SK-N-SH (cell line): ENCODE data around the gene ERAL1. TPM values are rescaled to one million over a fixed set of nuclear protein-coding genes. Genes with fewer than 3 reads are reported as not detected.

ENCODE experiments used
- CTCF ChIA-PET: fragments of 300-600, 350-600 bp; formaldehyde crosslinking; extraction: SDS; loops from one replicate; lab custom pipeline; 2021; lab: Yijun Ruan, JAX
- POLR2A ChIA-PET: fragments of 350-600 bp; sonication (Branson Sonifier 250); formaldehyde crosslinking; extraction: SDS; loops from one replicate; lab custom pipeline; 2020; ENCODE audit warnings: antibody characterized with exemption, inconsistent platforms; lab: Yijun Ruan, JAX
- DNase-seq: peaks from one replicate; pipeline ENCODE4 v3.0.0; 2012
- H2AFZ ChIP-seq: fragments of 200-600 bp; sonication (generic); 2 replicates; pipeline ENCODE4 v1.8.1; 2016; ENCODE audit warnings: antibody characterized with exemption, mild to moderate bottlenecking, low read depth
- H3F3A ChIP-seq: fragments of 200-600 bp; sonication (generic); replicated peaks from 2 replicates; pipeline ENCODE3; 2016; ENCODE audit warnings: antibody characterized with exemption, mild to moderate bottlenecking; ENCODE audit not compliant: insufficient read depth
- H3K27ac ChIP-seq, 2 experiments: fragments of 200-500 bp in 1 of 2; fragments of 200-600 bp in 1 of 2; sonication (Bioruptor generic) in 1 of 2; sonication (generic), shearing (Covaris generic) in 1 of 2; 2 replicates each; pipeline versions ENCODE4 v1.5.1 to v1.6.1; 2014 to 2016; ENCODE audit warnings: low read depth in 2 of 2, inconsistent platforms in 1 of 2, low read length in 1 of 2, mild to moderate bottlenecking in 1 of 2, mixed read lengths in 1 of 2
- H3K27me3 ChIP-seq: fragments of 200-600 bp; sonication (generic), shearing (Covaris generic); 2 replicates; pipeline ENCODE4 v1.6.1; 2016; ENCODE audit warnings: mixed run types; ENCODE audit not compliant: insufficient read depth
- H3K36me3 ChIP-seq, 2 experiments: fragments of 200-500 bp in 1 of 2; fragments of 200-600 bp in 1 of 2; sonication (Bioruptor generic) in 1 of 2; sonication (generic) in 1 of 2; replicated peaks in 1 of 2; 2 replicates each; pipeline versions ENCODE3 to v1.5.1; 2014 to 2016; ENCODE audit warnings: low read length in 1 of 2, mild to moderate bottlenecking in 1 of 2; ENCODE audit not compliant: insufficient read depth in 2 of 2, control insufficient read depth in 1 of 2
- H3K4me1 ChIP-seq, 2 experiments: fragments of 200-500 bp in 1 of 2; fragments of 200-600 bp in 1 of 2; sonication (Bioruptor generic) in 1 of 2; sonication (generic), shearing (Covaris generic) in 1 of 2; 2 replicates each; pipeline versions ENCODE4 v1.5.1 to v1.6.1; 2014 to 2016; ENCODE audit warnings: low read depth in 1 of 2, low read length in 1 of 2, mixed run types in 1 of 2; ENCODE audit not compliant: insufficient read depth in 2 of 2, control insufficient read depth in 1 of 2
- H3K4me2 ChIP-seq: fragments of 200-600 bp; sonication (generic), shearing (Covaris generic); 2 replicates; pipeline ENCODE4 v1.6.1; 2017; ENCODE audit warnings: mixed run types
- H3K4me3 ChIP-seq, 2 experiments: fragments of 200-500 bp in 1 of 2; fragments of 200-600 bp in 1 of 2; sonication (Bioruptor generic) in 1 of 2; sonication (generic), shearing (Covaris generic) in 1 of 2; 2 replicates each; pipeline versions ENCODE4 v1.5.1 to v1.8.1; 2014 to 2016; ENCODE audit warnings: low read depth in 2 of 2, inconsistent platforms in 1 of 2, low read length in 1 of 2, mild to moderate bottlenecking in 1 of 2, mixed read lengths in 1 of 2, moderate library complexity in 1 of 2
- H3K79me2 ChIP-seq: fragments of 200-600 bp; sonication (generic); 2 replicates; pipeline ENCODE4 v1.8.1; 2017; ENCODE audit warnings: mild to moderate bottlenecking; ENCODE audit not compliant: insufficient read depth
- H3K9ac ChIP-seq: fragments of 200-600 bp; sonication (generic); 2 replicates; pipeline ENCODE4 v1.6.1; 2017; ENCODE audit warnings: mixed run types
- H3K9me2 ChIP-seq: fragments of 200-600 bp; sonication (generic); 2 replicates; pipeline ENCODE4 v1.6.1; 2017; ENCODE audit warnings: mixed run types
- H3K9me3 ChIP-seq: fragments of 200-600 bp; sonication (generic); 2 replicates; pipeline ENCODE4 v1.6.1; 2017; ENCODE audit warnings: mixed run types, mild to moderate bottlenecking, moderate library complexity
- H4K20me1 ChIP-seq: fragments of 200-600 bp; sonication (generic); 2 replicates; pipeline ENCODE4 v1.6.1; 2017; ENCODE audit warnings: mild to moderate bottlenecking, mixed run types; ENCODE audit not compliant: insufficient read depth
- CHD2 ChIP-seq: fragments of 150-350 bp; IDR thresholded peaks from 2 replicates; pipeline ENCODE4 v1.6.1; 2018; ENCODE audit warnings: low read length; ENCODE audit not compliant: partially characterized antibody
- ELF1 ChIP-seq: IDR thresholded peaks from 2 replicates; pipeline ENCODE4 v1.4.0; 2012
- FOXM1 ChIP-seq: IDR thresholded peaks from 2 replicates; pipeline ENCODE4 v1.4.0; 2012; ENCODE audit warnings: low read depth, mild to moderate bottlenecking
- GATA2 ChIP-seq: sonication (generic); formaldehyde crosslinking; IDR thresholded peaks from 2 replicates; pipeline ENCODE4 v1.5.0; 2020; ENCODE audit warnings: mild to moderate bottlenecking, missing genetic modification reagents
- MEF2A ChIP-seq: IDR thresholded peaks from 2 replicates; pipeline ENCODE4 v1.4.0; 2012; ENCODE audit warnings: low read depth, borderline replicate concordance
- RAD21 ChIP-seq: IDR thresholded peaks from 2 replicates; pipeline ENCODE4 v1.6.1; 2012; ENCODE audit warnings: mild to moderate bottlenecking, low read length
- RCOR1 ChIP-seq: fragments of 150-350 bp; IDR thresholded peaks from 2 replicates; pipeline ENCODE4 v1.6.1; 2017; ENCODE audit warnings: antibody characterized with exemption, low read length
- REST ChIP-seq: IDR thresholded peaks from 2 replicates; pipeline ENCODE4 v1.6.1; 2012; ENCODE audit warnings: mild to moderate bottlenecking, low read depth, low read length, moderate library complexity
- SMC3 ChIP-seq: IDR thresholded peaks from 2 replicates; pipeline ENCODE4 v1.6.1; 2012; ENCODE audit warnings: low read depth, low read length, improper control_type of control experiment
- TEAD4 ChIP-seq: IDR thresholded peaks from 2 replicates; pipeline ENCODE4 v1.4.0; 2012; ENCODE audit warnings: mild to moderate bottlenecking, borderline replicate concordance; ENCODE audit not compliant: insufficient read depth
- USF1 ChIP-seq: IDR thresholded peaks from 2 replicates; pipeline ENCODE4 v1.4.0; 2012; ENCODE audit warnings: low read depth, borderline replicate concordance
- USF2 ChIP-seq: fragments of 150-350 bp; IDR thresholded peaks from 2 replicates; pipeline ENCODE4 v1.6.1; 2017; ENCODE audit warnings: antibody characterized with exemption, low read length, low read depth, borderline replicate concordance
- YY1 ChIP-seq: IDR thresholded peaks from 2 replicates; pipeline ENCODE4 v1.4.0; 2012; ENCODE audit warnings: low read depth, mild to moderate bottlenecking
- ZBTB33 ChIP-seq: IDR thresholded peaks from 2 replicates; pipeline ENCODE4 v1.4.0; 2012; ENCODE audit warnings: low read depth, borderline replicate concordance
- WGBS: methylation state at CpG from one replicate; pipeline ENCODE4 v1.1.6; 2017; ENCODE audit warnings: low lambda C conversion rate; 5-methylcytosine and 5-hydroxymethylcytosine counted together
- polyA plus RNA-seq, 3 experiments: library from polyadenylated mRNA; depleted of rRNA; stranded (reverse); fragments of >200 nt; gene quantifications; 2 replicates each; pipeline ENCODE4 v1.2.3, GENCODE V29; 2012

Gene ERAL1
- polyA plus RNA-seq, 1 of the 3 experiments (the other 2 are of a cell fraction): 57.3 TPM

GRCh38 chr17:28862561-28862960 is 7.7 kb downstream of the ERAL1 start:
- no peaks in the 10 kb centered on the region for H3K9me2 ChIP-seq
- peaks cover 7 to 25% of the 10 kb centered on the region in 2 experiments for H3K36me3 ChIP-seq
- H3K9ac ChIP-seq: no peak overlapping the region
- H3K4me1 ChIP-seq: no peaks in the 10 kb centered on the region
- TF ChIP-seq ZBTB33: no peak
- H3K4me3 ChIP-seq: no peak overlapping the region
- no peaks in the 10 kb centered on the region for H3K27me3 ChIP-seq
- POLR2A ChIA-PET: no interaction called here
- 91% methylated on average over 3 of the region's 3 CpGs for WGBS
- H3F3A ChIP-seq: no peaks in the 10 kb centered on the region
- CTCF ChIA-PET: interaction anchor here (1.3 to 1.5 kb wide), 3 partner anchors 40 to 135 kb away, joined by 5 to 6 read pairs (median 6); no protein-coding TSS in a partner anchor
- no peaks in the 10 kb centered on the region for H3K79me2 ChIP-seq
- H3K4me2 ChIP-seq: no peak overlapping the region
- no peaks in the 10 kb centered on the region for H4K20me1 ChIP-seq
- no peak overlapping the region for H2AFZ ChIP-seq
- H3K9me3 ChIP-seq: no peaks in the 10 kb centered on the region
- no peak overlapping the region for H3K27ac ChIP-seq
- DNase-seq: no peak

- Histone ChIP-seq H2AFZ (no peak overlapping the region), H3K4me1 (no peaks in the 10 kb centered on the region)
- CTCF ChIA-PET: interaction anchor here (0.6 kb wide), 1 partner anchor 70 kb away, joined by 3 read pairs; no protein-coding TSS in a partner anchor
Measured at GRCh38 chr17:28863953-28864352, 9.1 kb downstream of the ERAL1 start.

More at GRCh38 chr17:28863953-28864352, 9.1 kb downstream of the ERAL1 start:
- Histone ChIP-seq H3F3A (no peaks in the 10 kb centered on the region), H3K4me2 (no peak overlapping the region), H3K4me3 (no peak overlapping the region), H3K9ac (no peak overlapping the region), H3K27ac (no peak overlapping the region), H3K9me2 (no peaks in the 10 kb centered on the region), H3K36me3 (peaks cover 3 to 12% of the 10 kb centered on the region in 2 experiments), H3K27me3 (no peaks in the 10 kb centered on the region), H4K20me1 (no peaks in the 10 kb centered on the region), H3K79me2 (no peaks in the 10 kb centered on the region), H3K9me3 (no peaks in the 10 kb centered on the region)
- WGBS: 89% methylated on average over 1 of the region's 1 CpG
- DNase-seq: no peak
- TF ChIP-seq USF1: no peak
- no peak for TF ChIP-seq REST
- no peak for TF ChIP-seq RAD21
- TF ChIP-seq FOXM1: no peak
- TF ChIP-seq SMC3: no peak
- TF ChIP-seq MEF2A: no peak
- no peak for TF ChIP-seq CHD2
- TF ChIP-seq TEAD4: no peak
- TF ChIP-seq GATA2 (CRISPR knock-in tag): no peak
- TF ChIP-seq YY1: no peak
- TF ChIP-seq USF2: no peak
- no peak for TF ChIP-seq ELF1
- no peak for TF ChIP-seq RCOR1
- POLR2A ChIA-PET: no interaction called here
